ENCODE results near the gene PROC.

- TF ChIP-seq POLR2A (IDR thresholded peaks at IDR 0.05; ENCODE audit: low read depth, low read length) (no peak), TAF1 (IDR thresholded peaks at IDR 0.05; ENCODE audit: low read depth, low read length) (no peak), POLR2AphosphoS5 (IDR thresholded peaks at IDR 0.05; ENCODE audit: low read depth, low read length) (no peak), SPI1 (IDR thresholded peaks at IDR 0.05; ENCODE audit: low read depth, low read length) (no peak), POU2F2 (IDR thresholded peaks at IDR 0.05; ENCODE audit: low read depth, low read length) (no peak), PAX5 (IDR thresholded peaks at IDR 0.05; ENCODE audit: insufficient read depth, low read length, severe bottlenecking) (no peak)
Observed at GRCh38 chr2:127398239-127398590, 20.0 kb upstream of the PROC start.
